Testis (tissue), 2 donors: ENCODE results near the gene PCSK5.

Experiments
- CTCF ChIP-seq, 3 experiments: fragments of 450-650 bp in 2 of 3; fragments of 200-600 bp in 1 of 3; sonication (generic) in 1 of 3; IDR thresholded peaks; one replicate each; pipeline ENCODE4 v1.5.1; 2016 to 2019; ENCODE audit warnings: antibody characterized with exemption in 3 of 3, mild to moderate bottlenecking in 2 of 3, moderate library complexity in 1 of 3
- POLR2A ChIP-seq: fragments of 450-650 bp; IDR thresholded peaks from one replicate; pipeline ENCODE4 v1.6.1; 2017; ENCODE audit warnings: antibody characterized with exemption, mild to moderate bottlenecking, moderate library complexity

- TF ChIP-seq CTCF (IDR thresholded peaks at IDR 0.05) (no peak), POLR2A (no peak)
Observed at GRCh38 chr9:76396597-76396996, 506.1 kb downstream of the PCSK5 start.
